ENCODE measurements around the gene TSPAN19. TPM values are rescaled to one million over a fixed set of nuclear protein-coding genes. Genes with fewer than 3 reads are reported as not detected.

Gene TSPAN19
- total and polyA plus RNA-seq, 8 donors, result 0.15 to 0.57 (median 0.44) TPM; not detected in 4

GRCh38 chr12:85017618-85018017, 18.5 kb downstream of the TSPAN19 start:
- Histone ChIP-seq H3K9me3 (no peaks in the 10 kb centered on the region), H3K27ac (no peak overlapping the region), H3K4me3 (no peak overlapping the region), H3K27me3 (no peaks in the 10 kb centered on the region), H3K36me3 (no peaks in the 10 kb centered on the region), H3K4me1 (no peaks in the 10 kb centered on the region)
- no peak for TF ChIP-seq CTCF (IDR thresholded peaks at IDR 0.05)
- FAIRE-seq (no peak), ATAC-seq (no peak), DNase-seq (no peak)
- intact Hi-C loops (cut with DNase I), result no loop called here

GRCh38 chr12:85017133-85017532, 18.9 kb downstream of the TSPAN19 start:
- intact Hi-C loops (cut with DNase I), result no loop called here
- 68 to 74% methylated on average over 3 of the region's 3 CpGs for WGBS, 2 donors
- no peak for FAIRE-seq
- DNase-seq, result no peak
- no peak for ATAC-seq
- no peaks in the 10 kb centered on the region for H3K9me3 ChIP-seq
- H3K27ac ChIP-seq, result no peak overlapping the region
- TF ChIP-seq CTCF (IDR thresholded peaks at IDR 0.05), result no peak
- no peak overlapping the region for H3K4me3 ChIP-seq
- H3K36me3 ChIP-seq, result no peaks in the 10 kb centered on the region
- no peaks in the 10 kb centered on the region for H3K4me1 ChIP-seq
- H3K27me3 ChIP-seq, result no peaks in the 10 kb centered on the region

- no peak for TF ChIP-seq CTCF (IDR thresholded peaks at IDR 0.05)
- H3K4me1 ChIP-seq, result no peaks in the 10 kb centered on the region
- no peak overlapping the region for H3K4me3 ChIP-seq
- DNase-seq, result no peak
- H3K36me3 ChIP-seq, result no peaks in the 10 kb centered on the region
- no peaks in the 10 kb centered on the region for H3K27me3 ChIP-seq
- no peak overlapping the region for H3K27ac ChIP-seq
- intact Hi-C loops (cut with DNase I), result no loop called here
- H3K9me3 ChIP-seq, result no peaks in the 10 kb centered on the region
- no peak for FAIRE-seq
- 56% methylated on average over 1 of the region's 1 CpG for WGBS, 2 donors
- no peak for ATAC-seq
Observed at GRCh38 chr12:85016413-85016812, 19.7 kb downstream of the TSPAN19 start.

GRCh38 chr12:85007836-85008235, 28.2 kb downstream of the TSPAN19 start:
- Histone ChIP-seq H3K27me3 (no peaks in the 10 kb centered on the region), H3K4me3 (no peak overlapping the region), H3K9me3 (no peaks in the 10 kb centered on the region), H3K27ac (no peak overlapping the region), H3K36me3 (no peaks in the 10 kb centered on the region), H3K4me1 (no peaks in the 10 kb centered on the region)
- intact Hi-C loops (cut with DNase I), result no loop called here
- ATAC-seq (peak; percentile 92 to 97 (median 94)), FAIRE-seq (no peak), DNase-seq (peak in 1 of 6 donors; percentile 17)
- no peak for TF ChIP-seq CTCF (IDR thresholded peaks at IDR 0.05)
- WGBS, 2 donors, result 18 to 22% methylated on average over 4 of the region's 4 CpGs

GRCh38 chr12:85006206-85006605, 29.9 kb downstream of the TSPAN19 start:
- FAIRE-seq, result no peak
- no peak for TF ChIP-seq CTCF (IDR thresholded peaks at IDR 0.05)
- no peak for ATAC-seq
- H3K27me3 ChIP-seq, result no peaks in the 10 kb centered on the region
- intact Hi-C loops (cut with DNase I), result no loop called here
- H3K4me1 ChIP-seq, result no peaks in the 10 kb centered on the region
- H3K9me3 ChIP-seq, result no peaks in the 10 kb centered on the region
- no peaks in the 10 kb centered on the region for H3K36me3 ChIP-seq
- WGBS, 2 donors, result 76 to 86% methylated on average over 1 of the region's 1 CpG
- DNase-seq, result no peak
- no peak overlapping the region for H3K4me3 ChIP-seq
- no peak overlapping the region for H3K27ac ChIP-seq

Data from pancreas (tissue), 10 donors.